HepG2 (cell line): ENCODE measurements around the gene CBX2. TPM values are rescaled to one million over a fixed set of nuclear protein-coding genes. Genes with fewer than 3 reads are reported as not detected.

Experiments used
- ATF7-NPFF ChIP-seq: sonication (generic); formaldehyde crosslinking; IDR thresholded peaks from 2 replicates; pipeline ENCODE4 v1.8.1; 2023; ENCODE audit warnings: mild to moderate bottlenecking, low read depth, missing genetic modification reagents, moderate library complexity
- DR1 ChIP-seq: sonication (generic); formaldehyde crosslinking; IDR thresholded peaks from 2 replicates; pipeline ENCODE4 v1.8.0; 2021; ENCODE audit warnings: mild to moderate bottlenecking, missing genetic modification reagents, inconsistent platforms
- GATAD1 ChIP-seq: IDR thresholded peaks from 2 replicates; pipeline ENCODE4 v1.6.1; 2016; ENCODE audit warnings: missing genetic modification reagents, missing compliant biosample characterization
- HES4 ChIP-seq: sonication (generic); formaldehyde crosslinking; IDR thresholded peaks from 2 replicates; pipeline ENCODE4 v1.9.0; 2021; ENCODE audit warnings: mild to moderate bottlenecking, missing genetic modification reagents, borderline replicate concordance
- JDP2 ChIP-seq: sonication (generic); formaldehyde crosslinking; IDR thresholded peaks from 2 replicates; pipeline ENCODE4 v1.8.1; 2022; ENCODE audit warnings: missing genetic modification reagents, borderline replicate concordance
- KAT2B ChIP-seq: fragments of 150-350 bp; IDR thresholded peaks from 2 replicates; pipeline ENCODE4 v1.6.1; 2014; ENCODE audit warnings: low read depth, low read length, borderline replicate concordance
- PLSCR1 ChIP-seq: sonication (generic); formaldehyde crosslinking; IDR thresholded peaks from 2 replicates; pipeline ENCODE4 v1.5.0; 2020; ENCODE audit warnings: missing genetic modification reagents, mild to moderate bottlenecking, borderline replicate concordance
- POGZ ChIP-seq: sonication (generic); formaldehyde crosslinking; IDR thresholded peaks from 2 replicates; pipeline ENCODE4 v1.4.0; 2020; ENCODE audit warnings: mild to moderate bottlenecking, missing genetic modification reagents
- SIX1 ChIP-seq: sonication (generic); formaldehyde crosslinking; IDR thresholded peaks from 2 replicates; pipeline ENCODE4 v1.4.0; 2020; ENCODE audit warnings: missing genetic modification reagents, borderline replicate concordance
- ZBTB43 ChIP-seq: sonication (generic); formaldehyde crosslinking; conservative IDR thresholded peaks from 2 replicates; pipeline ENCODE4 v1.4.0; 2020; ENCODE audit warnings: missing genetic modification reagents
- ZFP36L1 ChIP-seq: sonication (generic); formaldehyde crosslinking; IDR thresholded peaks from 2 replicates; pipeline ENCODE4 v1.8.0; 2022; ENCODE audit warnings: mild to moderate bottlenecking, missing genetic modification reagents, moderate library complexity
- ZNF235 ChIP-seq: sonication (generic); formaldehyde crosslinking; IDR thresholded peaks from 2 replicates; pipeline ENCODE4 v1.8.1; 2023; ENCODE audit warnings: mild to moderate bottlenecking, missing genetic modification reagents, borderline replicate concordance
- ZNF251 ChIP-seq: sonication (generic); formaldehyde crosslinking; IDR thresholded peaks from 2 replicates; pipeline ENCODE4 v1.9.0; 2021; ENCODE audit warnings: mild to moderate bottlenecking, missing genetic modification reagents
- ZNF570 ChIP-seq: sonication (generic); formaldehyde crosslinking; IDR thresholded peaks from 2 replicates; pipeline ENCODE4 v1.4.0; 2020; ENCODE audit warnings: mild to moderate bottlenecking, missing genetic modification reagents, borderline replicate concordance
- ZNF572 ChIP-seq: sonication (generic); formaldehyde crosslinking; IDR thresholded peaks from 2 replicates; pipeline ENCODE4 v1.5.1; 2020; ENCODE audit warnings: mild to moderate bottlenecking, missing genetic modification reagents
- ZNF597 ChIP-seq: sonication (generic); formaldehyde crosslinking; IDR thresholded peaks from 2 replicates; pipeline ENCODE4 v1.5.0; 2020; ENCODE audit warnings: missing genetic modification reagents
- ZNF614 ChIP-seq: IDR thresholded peaks from 2 replicates; pipeline ENCODE4 v1.6.1; 2018; ENCODE audit warnings: missing biosample characterization, missing genetic modification reagents, inconsistent platforms, borderline replicate concordance
- ZNF616 ChIP-seq: sonication (generic); formaldehyde crosslinking; IDR thresholded peaks from 2 replicates; pipeline ENCODE4 v1.5.0; 2020; ENCODE audit warnings: low read depth, mild to moderate bottlenecking, missing genetic modification reagents
- ZNF737 ChIP-seq: sonication (generic); formaldehyde crosslinking; IDR thresholded peaks from 2 replicates; pipeline ENCODE4 v1.5.0; 2020; ENCODE audit warnings: missing genetic modification reagents, mild to moderate bottlenecking, borderline replicate concordance
- ZNF749 ChIP-seq: sonication (generic); formaldehyde crosslinking; IDR thresholded peaks from 2 replicates; pipeline ENCODE4 v1.8.0; 2022; ENCODE audit warnings: mild to moderate bottlenecking, missing genetic modification reagents, moderate library complexity, borderline replicate concordance
- ZNF839 ChIP-seq: sonication (generic); formaldehyde crosslinking; IDR thresholded peaks from 2 replicates; pipeline ENCODE4 v1.4.0; 2020; ENCODE audit warnings: missing genetic modification reagents, mild to moderate bottlenecking, borderline replicate concordance
- ZNF879 ChIP-seq: sonication (generic); formaldehyde crosslinking; IDR thresholded peaks from 2 replicates; pipeline ENCODE4 v1.8.1; 2023; ENCODE audit warnings: missing genetic modification reagents
- polyA plus RNA-seq, 8 experiments: library from polyadenylated mRNA; depleted of rRNA in 3 of 8; stranded (reverse) in 7 of 8; unstranded in 1 of 8; fragments of >200 nt; fragmentation: Illumina TruSeq in 4 of 8; extraction: Trizol in 4 of 8; gene quantifications; 2 replicates each; pipeline versions ENCODE4 v1.2.1 to v1.2.3, GENCODE V29; 2011 to 2016; ENCODE audit warnings: low read depth in 4 of 8, missing spikeins in 1 of 8, mixed read lengths in 1 of 8; ENCODE audit not compliant: insufficient read depth in 1 of 8
- total RNA-seq, 5 experiments: library from RNA; depleted of rRNA; stranded (reverse); fragments of >200 nt; fragmentation: Illumina TruSeq; extraction: Trizol; gene quantifications; 2 replicates each; pipeline ENCODE4 v1.2.3, GENCODE V29; 2016; ENCODE audit warnings: low read depth in 1 of 5
- TF ChIP-seq, protein P1 (sequence below): conservative IDR thresholded peaks from 2 replicates; pipeline ENCODE4 v1.6.1; 2018; ENCODE audit warnings: missing genetic modification reagents

Gene CBX2
- total and polyA plus RNA-seq, 2 of the 13 experiments (the other 11 are each of a cell fraction or from before 2014, with no cell fraction given): 14.5 to 31.1 TPM

- TF ChIP-seq PLSCR1 (CRISPR knock-in tag) (no peak), ZNF235 (no peak), POGZ (CRISPR knock-in tag) (peak; percentile 84), ZNF749 (CRISPR knock-in tag) (no peak), ZNF597 (CRISPR knock-in tag) (no peak), ZNF839 (CRISPR knock-in tag) (no peak), HES4 (peak; percentile 74; the same call in 1 of the 2 replicates), ZNF737 (CRISPR knock-in tag) (no peak), ZNF879 (CRISPR knock-in tag) (no peak), ZNF616 (0 out of 2 replicates have a peak, but pooled peaks have one; percentile 6), ZNF614 (CRISPR knock-in tag) (peak; percentile 63; the same call in 1 of the 2 replicates), JDP2 (no peak), DR1 (CRISPR knock-in tag) (no peak; the same call in 1 of the 2 replicates), ZBTB43 (CRISPR knock-in tag) (peak; percentile 37), ZNF570 (no peak), ZNF251 (CRISPR knock-in tag) (no peak), GATAD1 (CRISPR knock-in tag) (peak; percentile 81), ZFP36L1 (CRISPR knock-in tag) (peak; percentile 28; the same call in 1 of the 2 replicates), ATF7-NPFF (CRISPR knock-in tag) (peak; percentile 69; the same call in 1 of the 2 replicates), KAT2B (no peak), ZNF572 (no peak), SIX1 (CRISPR knock-in tag) (no peak)
- TF ChIP-seq, protein P1, sequence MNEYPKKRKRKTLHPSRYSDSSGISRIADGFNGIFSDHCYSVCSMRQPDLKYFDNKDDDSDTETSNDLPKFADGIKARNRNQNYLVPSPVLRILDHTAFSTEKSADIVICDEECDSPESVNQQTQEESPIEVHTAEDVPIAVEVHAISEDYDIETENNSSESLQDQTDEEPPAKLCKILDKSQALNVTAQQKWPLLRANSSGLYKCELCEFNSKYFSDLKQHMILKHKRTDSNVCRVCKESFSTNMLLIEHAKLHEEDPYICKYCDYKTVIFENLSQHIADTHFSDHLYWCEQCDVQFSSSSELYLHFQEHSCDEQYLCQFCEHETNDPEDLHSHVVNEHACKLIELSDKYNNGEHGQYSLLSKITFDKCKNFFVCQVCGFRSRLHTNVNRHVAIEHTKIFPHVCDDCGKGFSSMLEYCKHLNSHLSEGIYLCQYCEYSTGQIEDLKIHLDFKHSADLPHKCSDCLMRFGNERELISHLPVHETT: no peak; the same call in 1 of the 2 replicates
Observed at GRCh38 chr17:79742951-79743476, 34.9 kb upstream of the CBX2 start (continued).
